Embryonic facial prominence (tissue), 1 donor: Measurements from ENCODE around the gene GLRX.
"Not testable (repeated sequence)": the region's sequence is repeated elsewhere in the genome, so short reads cannot be mapped to it uniquely, and the experiment has no call there.

ENCODE experiments used
- DNase-seq: peaks from one replicate; pipeline ENCODE4 v3.0.0-alpha.2; 2016; ENCODE audit errors: extremely low spot score

The GLRX gene

DNA sequence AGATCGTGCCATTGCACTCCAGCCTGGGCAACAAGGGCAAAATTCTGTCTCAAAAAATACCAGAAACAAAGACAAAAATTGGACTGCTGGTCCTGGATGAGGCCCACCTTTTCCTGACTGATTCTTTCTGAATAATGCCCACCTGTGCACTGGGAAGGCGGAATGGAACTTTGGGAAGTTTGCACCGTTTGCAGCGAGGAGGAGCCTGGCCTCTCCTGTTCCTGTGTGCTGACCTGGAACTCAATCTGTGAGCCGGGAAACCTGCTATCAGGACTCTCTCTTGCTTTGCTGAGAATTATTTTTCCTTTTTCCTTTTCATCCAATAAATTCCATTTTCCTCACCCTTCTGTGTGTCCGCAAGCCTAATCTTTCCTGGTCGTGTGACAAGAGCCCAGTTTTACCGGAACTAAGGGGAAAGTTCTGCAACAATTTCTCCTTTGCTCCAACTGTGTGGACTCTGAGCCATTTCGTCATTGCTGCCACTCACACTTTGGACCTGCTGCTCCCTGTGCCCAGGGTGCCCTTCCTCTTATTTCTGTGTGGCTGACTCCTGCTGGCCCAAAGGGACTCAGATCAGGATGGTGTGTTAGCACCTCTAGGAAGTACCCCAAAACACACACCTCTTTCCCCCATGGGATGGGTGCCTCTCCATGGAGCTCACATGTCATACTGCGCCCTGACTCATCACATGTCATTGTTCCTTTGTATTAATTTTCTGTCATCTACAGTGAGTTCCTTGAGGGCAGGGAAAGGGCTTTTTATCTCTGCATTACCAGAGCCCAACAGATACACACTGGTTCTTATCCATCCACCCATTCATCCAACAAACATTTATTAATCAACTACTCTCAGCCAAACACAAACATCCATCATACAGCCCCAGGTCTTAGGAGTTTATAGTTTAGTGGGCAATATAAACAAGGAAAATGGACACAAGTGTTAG, 4.7 kb upstream of the GLRX start:
- DNase-seq, result no peak

DNA sequence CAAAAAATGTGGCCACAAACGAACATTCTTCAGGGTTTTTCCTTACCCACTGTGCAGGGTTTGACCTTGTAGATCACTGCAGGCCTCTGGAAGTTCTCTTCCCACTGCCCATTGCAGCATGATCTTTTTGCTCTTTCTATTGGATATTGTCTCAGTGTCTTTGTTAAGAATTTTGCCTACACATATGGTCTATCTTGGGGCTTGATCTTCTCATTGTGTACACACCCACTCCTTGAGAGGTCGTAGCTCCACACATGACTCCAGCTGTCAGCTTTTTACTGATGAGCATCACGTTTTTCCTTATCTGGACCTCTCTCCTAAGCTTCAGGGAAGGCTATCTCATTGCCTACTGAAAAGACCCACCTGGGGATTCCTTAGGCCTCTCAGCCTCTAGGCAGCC, 3.0 kb upstream of the GLRX start:
- DNase-seq, result no peak

DNA sequence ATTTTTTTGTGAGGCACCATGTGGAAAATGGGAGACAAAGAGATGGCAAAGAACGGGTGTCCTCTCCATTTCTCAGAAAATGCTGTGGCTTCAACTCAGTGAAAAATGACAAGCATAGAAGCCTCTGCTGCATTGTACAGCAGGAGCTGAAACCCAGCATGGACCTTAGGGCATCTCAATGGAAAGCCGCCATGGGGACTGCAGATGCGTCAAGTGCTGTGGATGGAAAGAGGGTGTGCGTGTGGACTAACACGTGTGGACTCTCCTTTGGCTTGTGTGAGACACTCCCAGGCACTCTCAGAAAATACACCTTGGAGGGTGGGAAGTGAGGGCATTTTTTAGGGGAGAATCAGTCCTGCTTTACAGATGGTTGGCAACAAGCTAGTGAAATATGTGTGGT, 2.2 kb upstream of the GLRX start:
- DNase-seq, result no peak

DNA sequence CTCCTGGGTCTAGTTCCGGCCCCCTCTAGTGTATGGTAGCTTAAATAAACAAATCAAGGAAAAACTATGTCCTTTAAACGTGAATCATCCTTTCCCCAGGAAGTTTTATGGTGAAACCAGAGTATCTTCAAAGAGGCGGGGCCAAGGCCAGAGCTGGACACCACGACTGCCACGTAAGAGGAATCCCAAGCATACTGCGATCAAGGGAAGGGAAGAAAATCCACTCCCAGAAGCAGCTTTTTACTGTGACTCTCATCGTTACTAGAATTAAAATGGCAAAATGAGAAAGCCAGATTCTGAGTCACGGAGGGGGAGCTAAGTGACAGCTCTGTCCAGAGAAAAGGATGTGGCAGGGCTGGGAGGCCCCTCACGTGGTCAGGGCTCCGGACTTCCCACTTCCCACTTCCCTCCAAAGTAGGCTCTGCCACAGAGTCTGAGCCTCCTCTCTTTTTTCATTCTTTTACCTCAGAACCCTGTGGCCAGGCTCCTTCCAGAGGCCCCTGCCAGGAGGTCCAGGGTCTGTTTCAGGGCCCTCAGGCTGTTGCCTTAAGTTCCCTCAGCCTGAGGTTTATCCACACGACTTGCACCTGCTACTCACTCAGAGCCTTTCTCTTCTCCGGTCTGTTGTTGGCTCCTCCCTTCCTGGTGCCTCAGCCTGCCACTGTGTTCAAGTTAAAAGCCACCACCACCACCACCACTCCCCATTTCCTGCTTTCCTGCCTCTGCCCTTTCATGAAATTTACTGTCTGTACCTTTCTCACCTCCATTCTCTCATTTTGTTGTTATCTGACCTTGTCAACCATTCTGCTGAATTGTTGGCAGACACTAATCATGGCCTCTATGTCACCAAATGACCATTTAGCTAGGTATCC, 1.4 kb upstream of the GLRX start:
- DNase-seq, result no peak

DNA sequence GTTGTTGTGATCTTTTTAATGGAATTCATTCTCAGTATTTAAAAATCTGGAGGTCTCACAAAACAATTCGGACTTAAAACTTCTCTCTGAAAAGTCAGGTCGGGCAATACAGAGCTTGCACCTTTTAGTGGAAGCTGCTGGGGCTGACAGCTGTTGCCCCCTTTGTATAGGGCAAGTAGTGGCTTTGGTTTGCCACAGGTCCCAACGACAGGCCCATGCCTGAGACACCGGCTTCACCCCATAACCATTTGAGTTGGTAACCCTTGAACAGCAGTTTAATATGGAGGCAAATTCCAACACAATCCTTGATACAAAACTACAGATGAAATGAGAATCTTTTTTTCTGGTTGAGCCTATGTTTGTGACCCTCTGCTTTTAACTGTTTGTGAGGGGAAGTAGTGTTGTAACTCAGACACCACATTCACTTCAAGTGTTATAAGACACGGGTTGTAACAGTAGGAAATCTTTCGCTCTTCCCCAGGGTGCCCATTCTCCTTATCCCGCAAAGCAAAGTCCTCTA, 752 bp upstream of the GLRX start:
- no peak for DNase-seq

DNA sequence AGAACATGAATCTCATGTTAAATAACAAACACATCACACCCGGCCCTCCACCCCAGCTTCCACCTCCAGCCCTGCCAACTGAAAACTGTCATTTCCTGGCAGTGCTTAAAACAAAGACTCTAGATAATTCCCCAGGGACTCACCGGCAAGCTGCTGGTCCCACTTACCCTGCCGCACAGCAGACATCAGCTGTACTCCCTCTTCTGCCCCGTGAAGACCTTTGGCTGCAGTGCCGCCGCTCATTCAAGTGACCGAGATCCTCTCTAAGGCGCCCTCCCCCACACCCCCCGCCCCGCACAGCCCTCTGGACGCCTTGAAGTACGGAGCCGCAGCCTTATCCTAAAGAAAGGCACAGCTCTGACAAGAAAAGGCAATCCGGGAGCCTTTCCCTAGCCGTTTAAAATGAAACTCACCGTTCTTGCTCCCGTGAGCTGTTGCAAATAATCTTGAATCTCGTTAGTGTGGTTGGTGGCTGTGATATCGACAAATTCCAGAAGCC, 434 bp downstream of the GLRX start:
- no peak for DNase-seq

DNA sequence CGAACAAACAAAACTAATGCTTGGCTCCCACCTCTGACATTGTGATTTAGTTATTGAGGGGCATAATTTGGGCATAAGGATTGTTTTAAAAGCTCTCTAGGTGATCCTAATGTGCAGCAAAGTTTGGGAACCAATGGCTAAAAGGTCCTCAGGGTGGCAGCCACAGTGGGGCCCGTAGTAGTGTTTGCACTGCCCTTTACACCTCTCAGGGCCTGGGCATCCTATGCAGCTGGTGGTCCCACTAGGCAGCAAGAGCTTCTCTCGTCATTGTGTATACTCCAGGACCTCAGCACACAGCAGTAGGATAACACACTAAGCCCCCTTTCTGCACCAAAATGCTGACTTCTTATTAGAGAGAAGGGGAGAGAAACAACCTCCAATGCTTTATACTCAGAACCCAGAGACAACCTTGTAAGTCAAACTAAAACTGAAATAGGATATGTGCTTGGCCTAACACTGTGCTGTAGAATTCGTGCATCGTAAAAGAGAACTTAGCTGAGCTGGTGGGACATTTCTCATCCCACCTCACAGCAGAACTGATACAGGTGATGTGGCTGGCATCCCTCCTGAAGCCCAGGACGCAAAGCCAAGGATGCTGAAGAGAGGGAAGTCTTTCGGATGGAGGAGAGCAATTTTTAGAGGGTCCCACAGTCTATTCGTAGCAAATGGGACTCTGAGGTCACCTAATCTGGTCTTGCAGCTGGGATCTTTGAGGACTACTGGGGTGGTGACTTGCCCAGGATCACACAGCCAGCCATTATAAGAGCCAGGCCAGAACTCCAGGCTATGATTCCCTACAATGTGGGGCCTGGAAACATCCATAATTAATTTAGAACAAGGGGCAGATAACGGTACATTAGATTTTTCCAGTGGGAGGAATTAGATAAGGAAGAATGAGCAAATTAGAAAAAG, 1.2 kb downstream of the GLRX start:
- DNase-seq, result no peak

DNA sequence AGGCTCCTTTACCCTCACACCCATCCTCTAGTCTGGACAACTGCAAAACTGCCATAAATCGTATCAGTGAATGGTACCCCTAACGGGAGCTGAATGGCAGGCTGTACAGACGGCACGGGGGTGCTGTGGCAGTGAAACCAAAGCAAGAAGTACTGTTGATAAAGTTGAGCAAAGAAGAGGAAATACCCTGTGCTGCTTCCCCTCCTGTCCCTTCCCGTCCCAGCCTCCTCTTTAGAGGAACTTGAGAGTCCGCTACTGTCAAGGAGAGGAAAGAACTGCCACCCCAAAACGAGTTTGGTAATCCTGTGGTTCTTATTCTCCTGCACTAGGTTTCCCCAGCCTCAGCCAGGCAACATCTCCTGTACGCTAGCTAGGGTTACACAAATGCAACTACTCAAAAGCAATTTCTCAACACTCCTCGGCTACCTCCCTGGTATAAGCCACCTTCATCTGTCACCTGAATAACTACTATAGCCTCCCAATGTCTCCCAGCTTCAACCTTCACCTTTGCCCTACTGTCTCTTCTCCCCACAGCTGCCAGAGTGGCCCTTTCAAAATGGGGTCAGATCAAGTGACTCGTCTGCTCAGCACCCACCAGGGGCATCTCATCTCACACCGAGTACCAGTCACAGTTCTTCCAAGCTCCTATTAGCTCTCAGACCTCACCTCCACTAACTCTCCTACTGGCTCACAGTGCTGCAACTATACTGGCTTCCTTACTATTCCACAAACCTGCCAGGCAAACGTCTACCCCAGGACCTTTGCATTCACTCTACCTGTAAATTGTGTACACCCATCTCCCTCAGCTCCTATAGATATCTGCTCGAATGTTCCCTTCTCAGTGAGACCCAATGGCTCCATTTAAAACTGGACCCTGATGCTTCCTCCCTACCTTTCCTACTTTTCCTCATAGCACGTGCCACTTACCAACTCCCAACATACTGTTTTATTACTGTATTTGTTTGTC, 4.1 kb downstream of the GLRX start:
- no peak for DNase-seq

DNA sequence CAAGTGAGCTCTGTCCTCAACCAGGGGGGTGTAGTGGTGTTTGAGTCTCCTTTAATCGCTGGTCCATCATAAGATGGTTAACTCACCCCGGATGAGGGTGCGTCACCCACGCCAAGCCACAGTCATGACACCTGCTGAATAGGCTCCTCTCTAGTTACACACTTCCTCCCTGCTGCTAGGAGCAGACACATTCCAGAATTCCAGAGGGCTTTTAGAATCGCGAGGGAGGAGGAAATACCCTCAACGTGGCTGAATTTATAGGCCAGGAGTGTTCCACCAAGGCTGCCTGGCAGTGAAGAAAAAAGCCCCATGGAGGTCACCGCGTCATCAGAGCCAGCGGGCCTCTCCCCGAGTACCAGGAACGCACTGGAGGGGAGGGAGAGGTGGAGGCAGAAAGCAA, 5.1 kb downstream of the GLRX start:
- DNase-seq, result no peak

DNA sequence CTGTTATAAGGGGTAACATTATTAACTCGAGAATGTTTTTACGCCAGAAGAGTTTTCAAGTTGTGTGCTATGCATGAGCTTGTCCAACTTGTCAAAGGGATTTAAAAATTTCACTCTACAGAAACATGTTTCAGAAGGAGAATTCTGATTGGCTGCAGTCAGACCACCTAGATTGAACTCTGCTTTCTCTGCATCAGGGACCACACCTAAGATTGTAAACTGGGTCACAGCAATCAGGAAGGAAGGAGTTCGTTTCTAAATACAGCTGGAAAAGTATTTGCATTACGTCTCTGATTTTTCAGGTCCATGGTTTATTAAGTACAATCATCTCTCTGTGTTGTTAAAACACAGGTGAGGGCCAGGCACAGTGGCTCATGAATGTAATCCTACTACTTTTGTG, 5.8 kb downstream of the GLRX start:
- no peak for DNase-seq

DNA sequence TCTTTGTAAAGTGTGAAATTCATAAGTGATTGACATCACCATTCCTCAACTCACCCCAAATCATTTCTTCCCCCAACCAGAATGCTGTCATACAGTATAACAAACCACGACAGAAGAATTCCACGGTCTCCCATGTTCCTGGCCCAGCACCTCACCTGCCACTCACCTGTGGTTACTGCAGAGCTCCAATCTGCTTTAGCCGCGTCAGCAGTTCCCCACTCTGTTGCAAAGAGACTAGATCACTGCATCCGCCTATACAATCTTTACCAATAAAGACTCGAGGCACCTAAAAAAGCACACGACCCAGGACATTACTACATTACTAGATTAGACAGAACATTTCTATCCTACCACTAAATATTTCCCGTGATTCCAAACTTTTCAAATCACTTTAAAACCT, 6.2 kb downstream of the GLRX start:
- no peak for DNase-seq

DNA sequence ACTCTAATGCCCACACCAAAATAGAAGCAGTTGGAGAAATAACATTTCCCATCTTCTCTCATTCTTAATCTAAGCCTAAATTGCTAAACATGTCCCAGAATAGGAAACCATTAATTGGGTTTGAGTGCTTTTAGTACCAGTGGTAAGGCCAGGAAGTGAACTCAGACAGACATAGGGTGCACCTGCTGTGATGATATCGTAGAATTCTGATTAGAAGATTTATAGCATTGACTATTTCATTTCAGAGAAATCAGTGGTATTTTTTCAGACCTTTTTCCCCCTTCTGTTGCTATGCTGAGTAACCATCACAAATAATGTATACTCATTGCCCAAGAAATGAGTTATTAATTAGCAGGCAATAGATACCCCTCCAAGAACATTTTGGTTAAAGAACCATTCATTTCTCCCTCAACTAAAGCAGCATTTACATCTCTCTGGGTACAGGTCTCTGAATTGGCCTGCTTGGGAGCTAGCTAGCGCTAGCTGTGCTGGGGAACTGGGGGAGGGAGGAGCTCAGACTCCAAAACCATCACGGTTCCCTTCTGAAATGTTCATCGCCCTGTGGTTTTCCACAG, 7.3 kb downstream of the GLRX start:
- no peak for DNase-seq

DNA sequence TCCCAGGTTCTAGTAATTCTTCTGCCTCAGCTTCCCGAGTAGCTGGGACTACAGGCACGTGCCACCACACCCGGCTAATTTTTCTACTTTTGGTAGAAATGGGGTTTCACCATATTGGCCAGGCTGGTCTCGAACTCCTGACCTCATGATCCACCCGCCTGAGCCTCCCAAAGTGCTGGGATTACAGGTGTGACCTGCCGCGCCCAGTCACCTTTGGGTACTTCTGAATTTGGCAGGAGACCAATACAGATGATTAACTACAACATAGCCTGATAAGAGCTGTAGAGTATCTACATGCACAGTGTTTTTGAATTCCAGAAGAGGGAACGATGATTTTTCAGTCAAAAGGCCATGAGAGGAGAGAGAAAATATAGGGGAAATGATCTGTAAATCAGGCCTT, 9.5 kb downstream of the GLRX start:
- DNase-seq, result not testable (repeated sequence)

DNA sequence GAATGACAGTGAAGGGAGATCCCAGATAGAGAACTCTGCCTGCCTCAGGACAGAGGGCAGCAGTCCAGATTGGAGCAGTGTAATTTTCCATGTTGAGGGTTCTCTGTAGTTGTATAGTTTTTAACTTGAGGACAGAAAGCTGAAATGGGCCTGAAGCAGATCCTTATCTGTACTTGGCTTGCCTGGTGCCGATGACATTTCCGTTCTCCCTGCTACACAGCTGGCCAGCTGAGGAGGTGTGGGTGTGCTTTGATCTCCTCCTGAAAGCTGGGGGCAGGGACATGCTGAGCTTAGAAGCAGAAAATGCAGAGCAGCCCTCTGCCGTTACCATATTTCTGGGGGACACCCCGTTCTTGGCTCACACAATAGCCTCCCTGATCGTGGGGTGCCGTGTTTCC, 10.5 kb downstream of the GLRX start:
- no peak for DNase-seq

DNA sequence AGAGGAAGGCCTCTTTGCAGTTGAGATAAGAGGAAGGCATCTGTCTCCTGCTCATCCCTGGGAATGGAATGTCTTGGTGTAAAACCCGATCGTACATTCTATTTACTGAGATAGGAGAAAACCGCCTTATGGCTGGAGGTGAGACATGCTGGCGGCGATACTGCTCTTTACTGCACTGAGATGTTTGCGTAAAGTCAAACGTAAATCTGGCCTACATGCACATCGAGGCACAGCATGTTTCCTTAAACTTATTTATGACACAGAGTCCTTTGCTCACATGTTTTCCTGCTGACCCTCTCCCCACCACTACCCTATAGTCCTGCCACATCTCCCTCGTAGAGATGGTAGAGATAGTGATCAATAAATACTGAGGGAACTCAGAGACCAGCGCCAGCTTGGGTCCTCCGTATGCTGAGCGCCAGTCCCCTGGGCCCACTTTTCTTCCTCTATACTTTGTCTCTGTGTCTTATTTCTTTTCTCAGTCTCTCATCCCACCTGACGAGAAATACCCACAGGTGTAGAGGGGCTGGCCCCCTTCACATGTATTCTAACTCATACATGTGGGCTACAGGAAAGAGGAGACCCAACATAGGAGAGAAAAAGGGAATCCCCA, 11.0 kb downstream of the GLRX start:
- not testable (repeated sequence) for DNase-seq

DNA sequence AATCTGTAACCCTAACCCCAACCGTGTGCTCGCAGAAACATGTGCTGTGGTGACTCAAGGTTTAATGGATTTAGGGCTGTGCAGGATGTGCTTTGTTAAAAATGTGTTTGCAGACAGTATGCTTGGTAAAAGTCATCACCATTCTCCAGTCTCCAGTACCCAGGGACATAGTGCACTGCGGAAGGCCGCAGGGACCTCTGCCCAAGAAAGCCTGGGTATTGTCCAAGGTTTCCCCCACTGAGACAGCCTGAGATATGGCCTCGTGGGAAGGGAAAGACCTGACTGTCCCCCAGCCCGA, 11.5 kb downstream of the GLRX start:
- DNase-seq, result not testable (repeated sequence)

DNA sequence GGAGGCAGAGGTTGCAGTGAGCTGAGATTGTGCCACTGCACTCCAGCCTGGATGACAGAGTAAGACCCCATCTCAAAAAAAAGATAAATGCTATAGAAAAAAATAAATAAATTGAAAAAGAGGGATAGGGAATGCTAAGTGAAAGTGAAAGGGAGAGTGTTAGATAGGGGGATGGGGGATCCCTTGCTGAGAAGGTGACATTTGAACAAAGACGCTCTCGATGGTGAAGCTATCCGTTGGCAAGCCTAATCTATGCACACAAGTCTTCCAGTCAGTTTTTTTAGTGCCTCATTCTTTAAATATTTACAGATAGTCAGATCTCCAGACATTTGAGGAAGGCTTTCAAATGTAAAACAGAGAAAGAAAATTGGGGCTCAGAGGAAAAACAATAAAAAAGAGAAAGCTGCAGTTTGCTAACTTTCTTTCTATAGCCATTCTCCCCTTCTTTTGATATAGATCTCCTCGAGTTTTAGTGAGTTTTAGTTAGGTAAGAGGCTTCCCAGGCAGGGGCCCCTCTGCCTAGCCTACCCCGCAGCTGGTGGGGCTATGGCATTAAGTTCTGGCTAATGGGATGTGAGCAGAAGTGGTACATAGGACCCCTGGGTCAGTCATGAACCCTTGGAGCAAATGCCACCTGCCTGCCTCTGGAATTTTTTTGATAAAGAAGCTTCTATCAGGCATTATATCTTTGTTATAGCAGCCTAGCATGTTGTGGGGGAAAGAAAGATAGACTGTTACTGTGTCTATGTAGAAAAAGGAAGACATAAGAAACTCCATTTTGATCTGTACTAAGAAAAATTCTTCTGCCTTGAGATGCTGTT, 12.0 kb downstream of the GLRX start:
- DNase-seq, result no peak

DNA sequence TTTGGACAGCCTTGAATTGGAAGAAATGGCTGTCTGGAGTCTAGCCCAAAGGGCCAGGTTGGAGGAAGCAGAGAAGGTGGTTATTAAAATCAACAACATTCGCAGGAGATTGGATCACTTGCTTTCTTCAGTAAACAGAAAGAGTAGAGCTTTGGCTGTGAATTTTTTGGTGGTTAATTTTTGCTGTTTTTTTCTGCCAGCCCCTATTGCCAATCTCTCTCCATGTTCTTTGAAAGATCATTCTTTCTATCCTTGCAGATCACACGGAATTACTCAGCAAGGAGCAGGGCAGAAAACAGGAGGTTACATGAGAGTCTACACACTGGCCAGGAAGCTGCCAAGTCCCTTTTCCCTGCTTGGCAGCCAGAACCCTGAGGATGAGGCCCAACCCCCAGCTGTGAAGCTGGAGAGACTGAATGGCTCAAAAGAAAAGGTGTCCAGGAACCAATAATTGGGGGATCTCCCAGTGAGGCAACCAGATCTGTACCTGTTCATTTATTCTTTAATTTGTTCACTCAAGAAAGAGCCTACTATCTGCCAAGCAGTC, 13.0 kb downstream of the GLRX start:
- DNase-seq, result no peak
